Urinary bladder (tissue), 4 donors: ENCODE data around the gene SPATA7. TPM values are rescaled to one million over a fixed set of nuclear protein-coding genes. Genes with fewer than 3 reads are reported as not detected.
"Not testable (repeated sequence)": the region's sequence is repeated elsewhere in the genome, so short reads cannot be mapped to it uniquely, and the experiment has no call there.

Experiments used
- DNase-seq: peaks from one replicate; pipeline ENCODE4 v3.0.0-alpha.2; 2015; ENCODE audit errors: extremely low spot score
- H3K27ac ChIP-seq: one replicate; pipeline ENCODE4 v1.5.1; 2013; ENCODE audit warnings: low read depth, mild to moderate bottlenecking, moderate library complexity
- H3K36me3 ChIP-seq: one replicate; pipeline ENCODE4 v1.6.1; 2013; ENCODE audit warnings: mild to moderate bottlenecking, moderate library complexity; ENCODE audit not compliant: insufficient read depth
- H3K4me1 ChIP-seq: one replicate; pipeline ENCODE4 v1.6.1; 2013; ENCODE audit warnings: mild to moderate bottlenecking, moderate library complexity; ENCODE audit not compliant: insufficient read depth
- H3K4me3 ChIP-seq: one replicate; pipeline ENCODE4 v1.5.1; 2013; ENCODE audit warnings: low read depth, low read length
- WGBS: extraction: QIAGEN DNeasy Blood & Tissue Kit; methylation state at CpG from one replicate; pipeline ENCODE4 v1.1.7; 2013; 5-methylcytosine and 5-hydroxymethylcytosine counted together
- polyA plus RNA-seq: library from polyadenylated mRNA; stranded (reverse); fragments of 200-250 nt; gene quantifications from one replicate; pipeline ENCODE4 v1.2.3, GENCODE V29; 2013
- total RNA-seq: library from RNA; depleted of rRNA; stranded (reverse); fragments of >200 nt; gene quantifications from one replicate; pipeline ENCODE4 v1.2.3, GENCODE V29; 2014
- donor health status: healthy with polysubstance abuse.
- donor health status: healthy.

The SPATA7 gene
- total and polyA plus RNA-seq, 2 donors = 7.7 to 46.8 TPM

GRCh38 chr14:88380405-88380804, 5.1 kb upstream of the SPATA7 start:
- 38% methylated on average over 3 of the region's 3 CpGs for WGBS
- Histone ChIP-seq H3K4me3 (no peak overlapping the region), H3K36me3 (no peaks in the 10 kb centered on the region), H3K27ac (no peak overlapping the region), H3K4me1 (no peaks in the 10 kb centered on the region)
- DNase-seq = no peak

GRCh38 chr14:88381634-88382033, 3.8 kb upstream of the SPATA7 start:
- not testable (repeated sequence) for DNase-seq, H3K4me3 ChIP-seq, H3K36me3 ChIP-seq, H3K4me1 ChIP-seq, H3K27ac ChIP-seq
- 91% methylated on average over 12 of the region's 12 CpGs for WGBS

GRCh38 chr14:88384718-88385117, 739 bp upstream of the SPATA7 start:
- peak overlapping the region; percentile 65 for H3K4me3 ChIP-seq
- H3K27ac ChIP-seq = no peak overlapping the region
- no peaks in the 10 kb centered on the region for H3K36me3 ChIP-seq
- 12% methylated on average over 3 of the region's 3 CpGs for WGBS
- peak; percentile 0 for DNase-seq
- H3K4me1 ChIP-seq = peaks cover 2% of the 10 kb centered on the region

GRCh38 chr14:88386256-88386794, 868 bp downstream of the SPATA7 start:
- Histone ChIP-seq H3K4me3 (peak overlapping the region; percentile 65), H3K36me3 (no peaks in the 10 kb centered on the region), H3K27ac (no peak overlapping the region), H3K4me1 (peaks cover 2% of the 10 kb centered on the region)
- no peak for DNase-seq
- WGBS = 38% methylated on average over 9 of the region's 9 CpGs

- DNase-seq = no peak
- Histone ChIP-seq H3K4me3 (no peak overlapping the region), H3K36me3 (no peaks in the 10 kb centered on the region), H3K4me1 (peaks cover 2% of the 10 kb centered on the region), H3K27ac (no peak overlapping the region)
- 96% methylated on average over 6 of the region's 6 CpGs for WGBS
Observed at GRCh38 chr14:88388741-88389282, 3.4 kb downstream of the SPATA7 start.

GRCh38 chr14:88392609-88393008, 7.2 kb downstream of the SPATA7 start:
- no peak overlapping the region for H3K4me3 ChIP-seq
- H3K27ac ChIP-seq = no peak overlapping the region
- no peaks in the 10 kb centered on the region for H3K4me1 ChIP-seq
- 94% methylated on average over 2 of the region's 2 CpGs for WGBS
- no peak for DNase-seq
- peaks cover 2% of the 10 kb centered on the region for H3K36me3 ChIP-seq

GRCh38 chr14:88411039-88411438, 25.6 kb downstream of the SPATA7 start:
- Histone ChIP-seq H3K4me3 (no peak overlapping the region), H3K4me1 (no peaks in the 10 kb centered on the region), H3K36me3 (peaks cover 4% of the 10 kb centered on the region), H3K27ac (no peak overlapping the region)
- WGBS = 93% methylated on average over 5 of the region's 5 CpGs
- DNase-seq = no peak

- no peak overlapping the region for H3K27ac ChIP-seq
- H3K36me3 ChIP-seq = peaks cover 6% of the 10 kb centered on the region
- H3K4me1 ChIP-seq = no peaks in the 10 kb centered on the region
- H3K4me3 ChIP-seq = no peak overlapping the region
- no peak for DNase-seq
Observed at GRCh38 chr14:88417594-88417993, 32.1 kb downstream of the SPATA7 start.

- H3K4me3 ChIP-seq = no peak overlapping the region
- DNase-seq = no peak
- WGBS = 91% methylated on average over 3 of the region's 3 CpGs
- no peak overlapping the region for H3K27ac ChIP-seq
- no peaks in the 10 kb centered on the region for H3K4me1 ChIP-seq
- H3K36me3 ChIP-seq = peaks cover 6% of the 10 kb centered on the region
Observed at GRCh38 chr14:88420187-88420586, 34.7 kb downstream of the SPATA7 start.

GRCh38 chr14:88421286-88421685, 35.8 kb downstream of the SPATA7 start:
- H3K4me3 ChIP-seq = no peak overlapping the region
- no peak overlapping the region for H3K27ac ChIP-seq
- 73% methylated on average over 4 of the region's 4 CpGs for WGBS
- peaks cover 2% of the 10 kb centered on the region for H3K36me3 ChIP-seq
- no peak for DNase-seq
- H3K4me1 ChIP-seq = no peaks in the 10 kb centered on the region

GRCh38 chr14:88422047-88422446, 36.6 kb downstream of the SPATA7 start:
- H3K27ac ChIP-seq = no peak overlapping the region
- no peak for DNase-seq
- H3K4me3 ChIP-seq = no peak overlapping the region
- no peaks in the 10 kb centered on the region for H3K36me3 ChIP-seq
- no peaks in the 10 kb centered on the region for H3K4me1 ChIP-seq

GRCh38 chr14:88422919-88423650, 37.6 kb downstream of the SPATA7 start:
- H3K4me1 ChIP-seq = no peaks in the 10 kb centered on the region
- no peak for DNase-seq
- H3K27ac ChIP-seq = no peak overlapping the region
- no peaks in the 10 kb centered on the region for H3K36me3 ChIP-seq
- H3K4me3 ChIP-seq = no peak overlapping the region
- 88% methylated on average over 3 of the region's 3 CpGs for WGBS

GRCh38 chr14:88424573-88424972, 39.1 kb downstream of the SPATA7 start:
- no peak for DNase-seq
- Histone ChIP-seq H3K27ac (no peak overlapping the region), H3K36me3 (no peaks in the 10 kb centered on the region), H3K4me3 (no peak overlapping the region), H3K4me1 (no peaks in the 10 kb centered on the region)

GRCh38 chr14:88426271-88426670, 40.8 kb downstream of the SPATA7 start:
- Histone ChIP-seq H3K4me1 (no peaks in the 10 kb centered on the region), H3K27ac (no peak overlapping the region), H3K4me3 (no peak overlapping the region), H3K36me3 (no peaks in the 10 kb centered on the region)
- no peak for DNase-seq
- 54% methylated on average over 7 of the region's 7 CpGs for WGBS
